ENCODE measurements around the gene SMDT1.
"Not testable (repeated sequence)": the region's sequence is repeated elsewhere in the genome, so short reads cannot be mapped to it uniquely, and the experiment has no call there.

SMDT1 gene

DNA sequence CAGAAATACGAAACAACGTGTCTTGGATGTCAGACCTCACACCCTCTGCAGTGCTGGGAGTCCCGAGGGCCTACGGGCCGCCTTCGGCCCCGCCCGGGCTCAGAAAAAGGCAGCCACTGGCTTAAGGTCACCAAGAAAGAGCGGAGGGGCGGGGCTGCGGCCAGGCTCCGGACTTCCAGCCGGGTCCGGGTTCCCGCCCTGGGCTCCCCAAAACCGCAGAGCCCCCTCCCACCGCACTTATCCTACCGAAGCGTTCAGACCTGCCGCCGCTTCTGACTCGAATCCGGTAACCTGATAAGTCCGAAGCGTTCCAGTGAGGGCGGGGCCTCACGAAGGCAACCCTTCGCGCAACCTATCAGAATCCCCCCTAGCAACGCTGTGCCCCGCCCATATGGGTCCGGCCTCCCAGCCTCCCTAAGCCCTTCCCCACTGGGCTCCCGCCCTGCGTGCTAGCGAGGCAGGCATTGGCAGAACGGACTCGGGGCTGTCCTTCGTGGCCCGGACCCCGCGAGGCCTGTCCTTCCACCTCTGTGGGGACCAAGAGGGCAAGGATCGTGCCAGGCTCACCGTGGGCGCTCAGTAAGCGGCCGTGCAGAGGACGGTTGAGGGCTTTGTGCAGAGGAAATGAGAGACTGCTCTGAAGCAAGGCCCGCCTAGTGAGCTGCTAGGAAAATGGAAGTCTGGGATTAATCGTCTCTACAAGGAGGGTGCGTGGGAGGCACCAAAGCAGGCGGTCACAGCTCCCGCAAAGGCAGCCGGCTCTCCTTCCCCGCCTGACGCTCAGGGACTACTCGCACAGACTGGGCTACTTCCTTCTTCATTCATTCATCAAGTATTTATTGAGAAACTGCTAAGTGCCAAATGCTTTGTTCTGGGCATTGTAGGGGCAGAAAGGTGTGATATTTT, 8.7 kb upstream of the SMDT1 start, which contains the start of gene NAGA:
Gene NAGA (minus strand): TSS at position 296 of the 906 bp plus-strand sequence. CDS start 515 bp downstream, outside the sequence.
- DNase-seq, result peak; percentile 87 to 93

GRCh38 chr22:42071508-42071907, 8.0 kb upstream of the SMDT1 start:
- DNase-seq, result not testable (repeated sequence)

DNA sequence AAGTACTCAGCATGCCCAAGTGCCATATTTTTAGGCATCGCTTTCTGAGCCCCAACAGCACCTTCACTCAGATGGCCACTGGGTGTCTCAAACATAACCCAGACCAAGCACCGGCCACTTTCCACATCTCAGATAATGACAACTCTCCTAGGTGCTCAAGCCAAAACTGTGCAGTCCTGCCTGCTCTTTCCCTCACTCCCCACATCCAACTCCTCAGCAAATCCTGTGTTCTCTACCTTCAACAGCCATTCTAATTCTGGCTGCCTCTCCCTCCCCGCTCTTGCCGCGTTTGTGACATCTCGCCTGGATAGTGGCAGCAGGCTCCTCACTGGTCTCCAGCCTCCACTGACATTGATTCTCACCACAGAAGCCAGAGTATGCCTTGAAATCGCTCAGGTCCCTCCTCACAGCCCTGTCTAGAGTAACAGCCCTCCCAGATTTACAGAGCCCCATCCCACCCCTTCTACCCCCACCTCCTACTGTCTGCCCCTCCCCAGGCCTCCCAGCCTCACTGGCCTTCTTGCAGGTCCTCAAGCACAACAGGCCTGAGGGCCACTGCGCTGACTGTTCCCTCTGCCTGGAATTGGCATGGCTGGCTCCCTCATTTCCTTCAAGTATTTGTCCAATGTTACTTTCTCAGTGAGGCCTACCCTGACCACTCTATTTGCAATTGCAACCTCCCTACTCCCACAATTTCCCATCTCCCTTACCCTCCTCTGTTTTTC, 6.7 kb upstream of the SMDT1 start:
- no peak for DNase-seq

DNA sequence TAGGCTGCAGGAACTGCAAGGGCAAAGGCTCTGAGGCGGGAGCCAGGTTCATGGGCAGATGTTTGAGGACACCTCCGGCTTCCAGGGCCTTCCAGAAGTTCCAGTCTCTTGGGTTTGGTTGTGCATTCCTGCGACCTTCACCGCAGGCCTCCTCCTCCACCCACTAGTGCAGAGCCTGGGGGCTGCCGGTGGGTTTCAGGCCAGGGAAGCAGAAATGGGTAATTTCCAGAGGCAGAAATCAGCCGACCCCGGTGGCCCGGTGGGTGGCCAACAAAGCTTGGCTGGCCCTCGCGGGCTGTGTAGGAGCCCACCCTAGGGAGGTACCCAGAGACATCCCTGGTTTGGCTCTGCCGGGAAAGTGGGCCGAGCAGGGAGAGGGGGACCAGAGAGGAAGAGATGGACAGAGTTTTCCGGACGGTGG, 5.9 kb upstream of the SMDT1 start:
- DNase-seq, result no peak

- no peak for DNase-seq
Measured at GRCh38 chr22:42074132-42074811, 5.2 kb upstream of the SMDT1 start, which contains the start of gene PHETA2. Gene PHETA2 (plus strand): TSS chr22:42074248. CDS start chr22:42077294, 3,046 bp downstream.

- DNase-seq, result no peak
Measured at GRCh38 chr22:42074846-42075676, 4.4 kb upstream of the SMDT1 start.

DNA sequence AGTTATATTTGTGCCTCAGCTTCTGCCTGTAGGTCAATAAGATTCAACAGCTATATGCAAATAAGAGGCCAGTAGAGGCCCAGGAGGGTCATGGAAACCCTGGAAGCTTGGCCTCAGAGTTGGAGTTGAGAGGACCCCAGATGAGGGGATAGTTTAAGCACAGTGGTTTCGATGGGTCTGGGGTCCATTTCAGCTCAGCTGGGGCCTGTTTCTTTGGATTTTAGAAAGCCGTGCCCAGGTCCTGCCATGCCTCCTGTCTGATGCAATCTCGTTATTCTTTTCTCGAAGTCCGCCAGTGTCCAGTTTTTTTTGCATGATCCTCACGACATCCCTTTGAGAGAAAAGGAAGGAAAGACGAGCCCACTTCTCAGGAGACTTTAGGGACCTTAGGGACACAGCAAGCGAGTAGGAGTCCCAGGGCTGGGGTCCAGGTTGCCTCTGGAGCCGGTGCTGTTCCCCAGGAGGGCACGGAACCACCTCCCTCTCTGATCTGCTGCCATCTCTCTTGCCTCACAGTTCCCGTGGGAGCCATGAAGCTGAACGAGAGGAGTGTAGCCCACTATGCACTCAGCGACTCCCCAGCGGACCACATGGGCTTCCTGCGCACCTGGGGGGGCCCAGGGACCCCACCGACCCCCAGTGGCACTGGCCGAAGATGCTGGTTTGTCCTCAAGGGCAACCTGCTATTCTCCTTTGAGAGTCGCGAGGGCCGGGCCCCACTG, 2.6 kb upstream of the SMDT1 start:
- no peak for DNase-seq

DNA sequence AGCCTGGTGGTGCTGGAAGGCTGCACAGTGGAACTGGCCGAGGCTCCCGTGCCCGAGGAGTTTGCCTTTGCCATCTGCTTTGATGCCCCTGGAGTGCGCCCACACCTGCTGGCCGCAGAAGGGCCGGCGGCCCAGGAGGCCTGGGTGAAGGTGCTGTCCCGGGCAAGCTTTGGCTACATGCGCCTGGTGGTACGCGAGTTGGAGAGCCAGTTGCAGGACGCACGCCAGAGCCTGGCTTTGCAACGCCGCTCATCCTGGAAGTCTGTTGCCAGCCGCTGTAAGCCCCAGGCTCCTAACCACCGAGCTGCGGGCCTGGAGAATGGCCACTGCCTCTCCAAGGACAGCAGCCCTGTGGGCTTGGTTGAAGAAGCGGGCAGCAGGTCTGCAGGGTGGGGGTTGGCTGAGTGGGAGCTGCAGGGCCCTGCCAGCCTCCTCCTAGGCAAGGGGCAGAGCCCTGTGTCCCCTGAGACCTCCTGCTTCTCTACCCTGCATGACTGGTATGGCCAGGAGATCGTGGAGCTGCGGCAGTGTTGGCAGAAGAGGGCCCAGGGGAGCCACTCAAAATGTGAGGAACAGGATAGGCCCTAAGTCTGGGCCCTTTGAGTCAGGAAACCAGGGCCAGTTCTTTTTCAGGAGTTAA, 1.9 kb upstream of the SMDT1 start:
- DNase-seq, result no peak

- peak; percentile 30 to 63 for DNase-seq
Measured at GRCh38 chr22:42078469-42079318, 806 bp upstream of the SMDT1 start.

GRCh38 chr22:42080287-42080686, 787 bp downstream of the SMDT1 start:
- peak; percentile 20 to 39 for DNase-seq

- no peak for DNase-seq
Measured at GRCh38 chr22:42083119-42083518, 3.6 kb downstream of the SMDT1 start.

- no peak for DNase-seq
Measured at GRCh38 chr22:42084874-42085273, 5.4 kb downstream of the SMDT1 start.

- no peak for DNase-seq
Measured at GRCh38 chr22:42086051-42086450, 6.6 kb downstream of the SMDT1 start.

DNA sequence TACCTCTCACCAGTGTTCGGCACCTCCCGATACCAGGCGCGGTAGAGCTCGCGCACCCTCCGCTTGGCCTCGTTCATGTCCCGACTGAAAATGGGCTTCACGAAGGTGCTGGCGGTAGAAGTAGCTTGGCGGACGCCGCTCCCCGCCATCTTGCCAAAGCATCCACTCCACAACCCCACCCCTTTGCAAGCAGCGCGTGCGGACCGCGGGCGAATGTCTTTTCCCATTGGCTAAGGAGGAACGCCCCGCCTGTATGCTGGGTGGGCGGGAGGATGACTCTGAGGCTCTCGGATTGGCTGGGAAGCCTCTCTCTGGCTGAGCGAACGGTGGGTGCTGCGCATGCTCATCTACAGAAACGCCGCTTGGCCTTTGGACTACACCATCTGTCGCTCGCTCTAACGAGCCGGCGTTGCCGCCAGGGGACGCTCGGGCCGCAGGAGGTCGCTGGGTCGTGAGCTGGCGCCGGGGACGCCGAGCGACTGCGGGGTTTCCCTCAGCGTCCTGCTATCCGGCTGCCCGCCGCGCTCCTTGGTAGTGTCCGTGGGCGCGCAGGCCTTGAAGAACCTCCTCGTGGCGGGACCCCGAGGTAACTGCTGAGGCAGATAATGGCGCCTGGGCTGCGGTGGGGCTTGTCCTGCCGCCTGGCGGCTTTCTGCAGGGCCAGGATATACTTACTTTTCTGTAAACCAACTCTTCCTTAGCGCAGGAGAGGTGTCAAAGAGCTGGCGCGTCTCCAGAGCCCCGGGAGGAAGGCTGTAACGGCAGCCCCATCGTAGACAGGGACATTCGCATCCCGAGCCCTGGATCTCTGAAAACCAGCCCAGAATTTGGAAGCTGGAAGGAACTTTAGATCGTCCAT, 11.3 kb downstream of the SMDT1 start, which contains the start of gene NDUFA6:
Gene NDUFA6 (minus strand): TSS at position 177 of the 859 bp plus-strand sequence. CDS start 28 bp downstream, at position 149.
- DNase-seq, result peak; percentile 99

DNA sequence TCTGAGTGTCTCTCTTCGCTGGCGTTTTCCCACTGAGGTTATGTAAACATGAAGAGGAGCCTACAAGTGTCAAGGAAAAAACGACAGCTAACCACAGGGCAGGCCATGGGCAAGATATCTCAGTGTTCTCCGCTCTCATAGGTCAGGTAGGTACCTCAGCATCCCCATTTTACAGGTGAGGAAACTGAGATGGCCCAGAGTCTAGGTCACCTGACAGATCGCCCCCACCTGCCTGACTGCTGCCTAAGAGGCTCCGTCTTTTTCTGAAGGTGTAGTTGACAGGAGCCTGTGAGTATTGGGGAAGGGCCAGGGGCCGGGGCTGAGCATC, 11.9 kb downstream of the SMDT1 start:
- no peak for DNase-seq

DNA sequence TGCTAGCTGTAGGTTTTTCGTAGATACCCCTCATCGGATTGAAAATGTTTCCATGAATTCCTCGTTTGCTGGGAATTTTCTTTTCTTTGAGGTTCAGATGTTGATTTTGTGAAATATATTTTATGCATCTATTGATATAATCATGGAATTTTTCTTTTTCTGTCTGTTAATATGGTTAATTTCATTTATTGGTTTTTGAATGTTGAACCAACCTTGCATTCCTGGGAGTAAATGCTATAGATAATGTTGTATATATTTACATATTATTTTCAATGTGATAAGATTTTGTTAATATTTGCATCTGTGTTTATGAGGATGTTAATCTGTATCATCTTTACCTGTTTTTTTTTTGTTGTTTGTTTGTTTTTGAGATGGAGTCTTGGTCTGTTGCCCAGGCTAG, 21.7 kb downstream of the SMDT1 start:
- no peak for DNase-seq

DNA sequence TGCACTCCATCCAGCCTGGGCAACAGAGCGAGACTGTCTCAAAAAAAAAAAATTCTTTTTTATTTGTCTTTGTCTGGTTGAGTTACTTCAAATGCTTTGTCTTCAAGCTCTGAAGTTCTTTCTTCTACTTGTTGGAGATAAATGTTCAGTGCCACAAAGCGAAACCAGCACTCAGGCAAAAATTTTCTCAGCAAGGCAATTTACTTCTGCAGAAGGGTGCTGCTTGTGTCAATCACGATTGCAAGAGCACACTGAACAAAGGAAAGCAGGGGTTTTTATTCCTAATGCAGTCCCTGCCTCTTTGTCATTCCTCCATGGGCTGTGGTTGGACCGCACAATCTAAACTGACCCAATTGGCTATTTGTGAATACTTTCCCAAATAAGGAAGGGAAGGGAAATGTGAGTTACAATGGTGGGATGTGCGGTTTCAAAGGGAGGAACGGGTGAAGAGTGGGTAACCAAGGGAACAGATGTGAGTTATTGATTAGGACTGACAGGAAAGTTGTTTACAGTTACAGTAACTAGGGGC, 24.9 kb downstream of the SMDT1 start:
- DNase-seq, result not testable (repeated sequence)

- no peak for DNase-seq
Measured at GRCh38 chr22:42108848-42109247, 29.3 kb downstream of the SMDT1 start.

DNA sequence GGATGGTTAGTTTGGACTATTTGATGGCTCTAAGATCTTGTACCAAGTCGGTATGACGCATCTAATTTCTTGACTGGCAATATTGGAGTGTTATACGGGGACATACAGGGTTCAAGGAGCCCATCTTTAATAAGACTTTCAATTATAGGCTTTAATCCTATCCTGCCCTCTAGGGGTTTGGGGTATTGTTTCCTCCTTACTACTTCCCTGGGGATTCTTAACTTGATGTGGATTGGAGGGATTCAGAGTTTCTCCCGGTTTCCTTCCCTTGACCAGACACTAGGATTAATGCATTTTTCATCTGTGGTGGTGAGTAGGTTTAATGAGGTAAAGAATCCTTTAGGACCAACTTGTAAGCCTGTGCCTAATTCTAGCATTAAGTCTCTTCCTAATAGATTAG, 32.3 kb downstream of the SMDT1 start:
- no peak for DNase-seq

All from hippocampal formation (tissue), 2 donors.